PC-3 (cell line): Measurements from ENCODE around the gene RALA. TPM values are rescaled to one million over a fixed set of nuclear protein-coding genes. Genes with fewer than 3 reads are reported as not detected.
A peak's percentile ranks its signal among the peaks of the same experiment; 100 is the strongest.

Source experiments
- ATAC-seq: fragments of 200-7000 bp; cut with Tn5 transposase; 2 replicates; pipeline ENCODE4 v1.9.1; 2020; ENCODE audit warnings: mild to moderate bottlenecking, moderate library complexity
- BruUV-seq: library from RNA; stranded (reverse); fragments of 400-500 nt; replicated peaks from 2 replicates; lab custom pipeline; 2021; lab: Mats Ljungman, UMichigan
- CTCF ChIA-PET: fragments of 300-600 bp; sonication (Branson Sonifier 250); formaldehyde crosslinking; loops from one replicate; lab custom pipeline; 2022; ENCODE audit warnings: antibody characterized with exemption; lab: Charles Lee
- POLR2A ChIA-PET: fragments of 300-600 bp; sonication (Branson Sonifier 250); formaldehyde crosslinking; loops from one replicate; lab custom pipeline; 2022; ENCODE audit warnings: antibody characterized with exemption; ENCODE audit not compliant: unreplicated experiment; lab: Charles Lee
- DNase-seq: peaks from one replicate; pipeline ENCODE4 v3.0.0-alpha.2; 2015
- H2AFZ ChIP-seq: fragments of 300-600 bp; sonication (generic); 2 replicates; pipeline ENCODE4 v1.6.0; 2016; ENCODE audit warnings: antibody characterized with exemption, low read length
- H3F3A ChIP-seq: fragments of 300-600 bp; sonication (generic); one replicate; pipeline ENCODE4 v1.6.0; 2017; ENCODE audit warnings: antibody characterized with exemption, low read length, control low read depth, mild to moderate bottlenecking; ENCODE audit not compliant: unreplicated experiment
- H3K27ac ChIP-seq: fragments of 300-600 bp; sonication (generic); 2 replicates; pipeline ENCODE4 v1.5.1; 2016; ENCODE audit warnings: mild to moderate bottlenecking, low read length
- H3K27me3 ChIP-seq: fragments of 300-600 bp; sonication (generic); 2 replicates; pipeline ENCODE4 v1.6.1; 2016; ENCODE audit warnings: low read length, mixed read lengths
- H3K36me3 ChIP-seq: fragments of 300-600 bp; sonication (generic); 2 replicates; pipeline ENCODE4 v1.6.1; 2016; ENCODE audit warnings: low read depth, mixed run types, low read length, mixed read lengths
- H3K4me1 ChIP-seq: fragments of 300-600 bp; sonication (generic); 2 replicates; pipeline ENCODE4 v1.5.1; 2016; ENCODE audit warnings: low read length; ENCODE audit not compliant: insufficient read depth
- H3K4me2 ChIP-seq: fragments of 300-600 bp; sonication (generic); 2 replicates; pipeline ENCODE4 v1.6.0; 2016; ENCODE audit warnings: low read length
- H3K4me3 ChIP-seq: fragments of 300-600 bp; sonication (generic); 2 replicates; pipeline ENCODE4 v1.5.1; 2016; ENCODE audit warnings: mild to moderate bottlenecking, low read length, mixed read lengths
- H3K79me2 ChIP-seq: fragments of 300-600 bp; sonication (generic); 2 replicates; pipeline ENCODE4 v1.6.1; 2017; ENCODE audit warnings: low read length, mixed read lengths
- H3K9ac ChIP-seq: fragments of 300-600 bp; sonication (generic); 2 replicates; pipeline ENCODE4 v1.6.0; 2016; ENCODE audit warnings: mild to moderate bottlenecking, low read length
- H3K9me2 ChIP-seq: fragments of 300-600 bp; sonication (generic); replicated peaks from 2 replicates; pipeline ENCODE4 v1.6.1; 2016; ENCODE audit warnings: mixed run types, low read length, mixed read lengths
- H3K9me3 ChIP-seq: fragments of 300-600 bp; sonication (generic); 2 replicates; pipeline ENCODE4 v1.6.1; 2016; ENCODE audit warnings: low read length, mixed read lengths
- H4K20me1 ChIP-seq: fragments of 300-600 bp; sonication (generic); 2 replicates; pipeline ENCODE4 v1.6.1; 2016; ENCODE audit warnings: low read length, mixed read lengths
- EZH2 ChIP-seq: fragments of 300-600 bp; sonication (generic); IDR thresholded peaks from one replicate; pipeline ENCODE4 v1.6.1; 2017; ENCODE audit warnings: antibody characterized with exemption, mild to moderate bottlenecking, low read length; ENCODE audit not compliant: unreplicated experiment
- EZH2phosphoT487 ChIP-seq: fragments of 300-600 bp; sonication (generic); IDR thresholded peaks from 2 replicates; pipeline ENCODE4 v1.6.1; 2018; ENCODE audit warnings: mild to moderate bottlenecking, antibody characterized with exemption, low read length, borderline replicate concordance
- intact Hi-C: fragments of 100-400 bp; cut with micrococcal nuclease; formaldehyde crosslinking; loops from 2 replicates; pipeline ENCODE4 v1.9.0; 2023
- total RNA-seq: library from RNA; depleted of rRNA; stranded (reverse); fragments of >200 nt; gene quantifications from 2 replicates; pipeline ENCODE4 v1.2.3, GENCODE V29; 2014
- TF ChIP-seq, protein P1 (sequence below): fragments of 300-600 bp; sonication (generic); conservative IDR thresholded peaks from 2 replicates; pipeline ENCODE4 v1.5.1; 2017; ENCODE audit warnings: antibody characterized with exemption, low read depth, mild to moderate bottlenecking, low read length

The RALA gene
- total RNA-seq, 1 experiment from 2014 or later = 12.9 TPM

GRCh38 chr7:39613577-39613976 lies 9.8 kb upstream of the RALA start:
- no peaks in the 10 kb centered on the region for H3K27me3 ChIP-seq
- no peaks in the 10 kb centered on the region for H3K36me3 ChIP-seq
- DNase-seq (peak; percentile 32), ATAC-seq (no peak)
- H3K9me3 ChIP-seq = no peaks in the 10 kb centered on the region
- H3K4me3 ChIP-seq = no peak overlapping the region
- H4K20me1 ChIP-seq = no peaks in the 10 kb centered on the region
- H3K9me2 ChIP-seq = no peaks in the 10 kb centered on the region
- BruUV-seq = no TSS peak
- no peak overlapping the region for H2AFZ ChIP-seq
- H3K4me2 ChIP-seq = no peak overlapping the region
- TF ChIP-seq, protein P1, sequence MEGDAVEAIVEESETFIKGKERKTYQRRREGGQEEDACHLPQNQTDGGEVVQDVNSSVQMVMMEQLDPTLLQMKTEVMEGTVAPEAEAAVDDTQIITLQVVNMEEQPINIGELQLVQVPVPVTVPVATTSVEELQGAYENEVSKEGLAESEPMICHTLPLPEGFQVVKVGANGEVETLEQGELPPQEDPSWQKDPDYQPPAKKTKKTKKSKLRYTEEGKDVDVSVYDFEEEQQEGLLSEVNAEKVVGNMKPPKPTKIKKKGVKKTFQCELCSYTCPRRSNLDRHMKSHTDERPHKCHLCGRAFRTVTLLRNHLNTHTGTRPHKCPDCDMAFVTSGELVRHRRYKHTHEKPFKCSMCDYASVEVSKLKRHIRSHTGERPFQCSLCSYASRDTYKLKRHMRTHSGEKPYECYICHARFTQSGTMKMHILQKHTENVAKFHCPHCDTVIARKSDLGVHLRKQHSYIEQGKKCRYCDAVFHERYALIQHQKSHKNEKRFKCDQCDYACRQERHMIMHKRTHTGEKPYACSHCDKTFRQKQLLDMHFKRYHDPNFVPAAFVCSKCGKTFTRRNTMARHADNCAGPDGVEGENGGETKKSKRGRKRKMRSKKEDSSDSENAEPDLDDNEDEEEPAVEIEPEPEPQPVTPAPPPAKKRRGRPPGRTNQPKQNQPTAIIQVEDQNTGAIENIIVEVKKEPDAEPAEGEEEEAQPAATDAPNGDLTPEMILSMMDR = no peak
- no peak for TF ChIP-seq EZH2
- no peak for TF ChIP-seq EZH2phosphoT487
- ChIA-PET CTCF (no interaction called here), POLR2A (interaction anchor here (0.6 kb wide), 1 partner anchor 1074 kb away, joined by 3 read pairs; no protein-coding TSS in a partner anchor)
- H3F3A ChIP-seq = no peaks in the 10 kb centered on the region
- intact Hi-C loops = no loop called here
- H3K9ac ChIP-seq = no peak overlapping the region
- no peaks in the 10 kb centered on the region for H3K79me2 ChIP-seq
- no peak overlapping the region for H3K27ac ChIP-seq
- peaks cover 16% of the 10 kb centered on the region for H3K4me1 ChIP-seq

DNA sequence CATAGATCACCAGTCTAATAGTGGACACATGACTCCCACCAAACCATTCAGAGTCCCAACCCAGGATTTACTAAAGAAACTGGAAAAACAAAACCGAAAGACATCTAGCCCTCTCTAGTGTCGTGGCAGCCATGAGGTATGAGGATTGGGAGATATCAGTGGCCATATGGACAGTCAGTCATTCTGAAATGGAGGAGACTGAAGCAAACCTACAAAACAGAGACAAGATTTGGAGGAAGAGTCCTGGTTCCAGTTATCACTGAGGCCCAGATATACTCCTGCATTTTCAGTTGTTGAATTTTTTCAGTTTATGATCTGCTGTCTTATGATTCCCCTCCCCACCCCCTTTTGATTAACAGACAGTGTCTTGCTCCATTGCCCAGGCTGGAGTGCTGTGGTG lies 9.1 kb upstream of the RALA start:
- Histone ChIP-seq H3K4me1 (peaks cover 11% of the 10 kb centered on the region), H3K79me2 (no peaks in the 10 kb centered on the region), H3K27me3 (no peaks in the 10 kb centered on the region), H3K4me3 (no peak overlapping the region), H3K9me2 (no peaks in the 10 kb centered on the region), H4K20me1 (no peaks in the 10 kb centered on the region), H3K36me3 (no peaks in the 10 kb centered on the region), H3K9me3 (no peaks in the 10 kb centered on the region), H2AFZ (no peak overlapping the region), H3F3A (no peaks in the 10 kb centered on the region), H3K9ac (no peak overlapping the region), H3K27ac (no peak overlapping the region), H3K4me2 (no peak overlapping the region)
- no TSS peak for BruUV-seq
- ChIA-PET CTCF (no interaction called here), POLR2A (no interaction called here)
- intact Hi-C loops = no loop called here
- no peak for ATAC-seq
- no peak for DNase-seq
- TF ChIP-seq, protein P1 = no peak
- TF ChIP-seq EZH2phosphoT487 (no peak), EZH2 (no peak)

- H3K4me1 ChIP-seq = peaks cover 14% of the 10 kb centered on the region
- CTCF ChIA-PET = no interaction called here
- no peaks in the 10 kb centered on the region for H3K27me3 ChIP-seq
- POLR2A ChIA-PET = interaction anchor here (0.6 to 0.7 kb wide), 2 partner anchors 15 to 110 kb away, joined by 5 read pairs; no protein-coding TSS in a partner anchor
- no peaks in the 10 kb centered on the region for H3K9me3 ChIP-seq
- no peaks in the 10 kb centered on the region for H3K9me2 ChIP-seq
- no peaks in the 10 kb centered on the region for H3K36me3 ChIP-seq
- no peaks in the 10 kb centered on the region for H4K20me1 ChIP-seq
- no peak for TF ChIP-seq EZH2phosphoT487
- TF ChIP-seq, protein P1 = no peak
- no peak for TF ChIP-seq EZH2
- H3K4me2 ChIP-seq = no peak overlapping the region
- H3K27ac ChIP-seq = no peak overlapping the region
- ATAC-seq = no peak
- no peak overlapping the region for H3K4me3 ChIP-seq
- intact Hi-C loops = no loop called here
- no peaks in the 10 kb centered on the region for H3F3A ChIP-seq
- no peak overlapping the region for H3K9ac ChIP-seq
- H2AFZ ChIP-seq = no peak overlapping the region
- no peaks in the 10 kb centered on the region for H3K79me2 ChIP-seq
- no TSS peak for BruUV-seq
- DNase-seq = no peak
These were observed 7.9 kb upstream of the RALA start for GRCh38 chr7:39615350-39615975.
